Activated B cell treated with CpG ODN at 0.5 μM for 24 hours (primary cell): Measurements from ENCODE around the gene HTR7. TPM values are rescaled to one million over a fixed set of nuclear protein-coding genes. Genes with fewer than 3 reads are reported as not detected.

Experiments
- ATAC-seq: fragments of 200-7000 bp; cut with Tn5 transposase; one replicate; pipeline ENCODE4 v1.10.0; 2021; ENCODE audit warnings: low read depth, mild to moderate bottlenecking, moderate library complexity
- CTCF ChIA-PET: fragments of 350-600 bp; sonication (Branson Sonifier 250); formaldehyde crosslinking; loops from one replicate; lab custom pipeline; 2021; ENCODE audit warnings: antibody characterized with exemption; lab: Charles Lee
- POLR2A ChIA-PET: fragments of 350-600 bp; sonication (Branson Sonifier 250); formaldehyde crosslinking; loops from one replicate; lab custom pipeline; 2021; ENCODE audit warnings: antibody characterized with exemption; lab: Charles Lee
- DNase-seq: peaks from one replicate; pipeline ENCODE4 v3.0.0; 2022
- H3K27ac Mint-ChIP-seq: one replicate; pipeline ENCODE4 v1.8.0; 2020; ENCODE audit warnings: mixed read lengths
- H3K27me3 Mint-ChIP-seq: one replicate; pipeline ENCODE4 v1.8.0; 2021; ENCODE audit warnings: mixed read lengths
- H3K36me3 Mint-ChIP-seq: one replicate; pipeline ENCODE4 v1.8.0; 2021; ENCODE audit warnings: low read depth, mixed read lengths
- H3K4me1 Mint-ChIP-seq: one replicate; pipeline ENCODE4 v1.8.0; 2021; ENCODE audit warnings: mixed read lengths
- H3K4me3 Mint-ChIP-seq: one replicate; pipeline ENCODE4 v1.8.0; 2020; ENCODE audit warnings: mild to moderate bottlenecking, mixed read lengths
- H3K9me3 Mint-ChIP-seq: one replicate; pipeline ENCODE4 v1.8.0; 2020; ENCODE audit warnings: mixed read lengths
- intact Hi-C: fragments of 100-400 bp; cut with micrococcal nuclease; formaldehyde crosslinking; loops from one replicate; pipeline ENCODE4 v1.15.1; 2024
- total RNA-seq: library from RNA; stranded (reverse); gene quantifications from 2 replicates; pipeline ENCODE4 v1.2.3, GENCODE V29; 2022
- TF ChIP-seq, protein P1 (sequence below): fragments of 200-600 bp; IDR thresholded peaks from one replicate; pipeline ENCODE4 v1.8.0; 2022; ENCODE audit warnings: antibody characterized with exemption, mild to moderate bottlenecking

HTR7 gene
- total RNA-seq, 1 donor from 2014 or later, result not detected

DNA sequence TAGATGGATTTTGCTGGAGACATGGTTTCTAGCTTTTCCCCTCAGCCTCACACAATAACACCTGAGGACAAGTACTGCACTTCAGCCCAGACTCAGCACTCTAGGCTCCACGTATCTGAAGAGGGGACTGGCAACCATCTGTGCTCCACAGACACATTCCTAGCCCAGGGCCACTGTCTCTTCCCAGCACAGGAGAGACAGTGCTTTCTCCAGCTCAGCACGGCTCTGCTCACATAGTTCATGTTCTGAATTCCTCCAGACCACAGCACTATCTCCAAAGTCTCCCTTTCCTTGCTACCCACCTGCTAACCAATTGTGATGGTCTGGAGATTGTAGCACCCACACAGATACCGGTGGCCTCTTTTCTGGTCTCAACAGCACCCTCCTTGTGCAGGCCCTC is 114.5 kb downstream of the HTR7 start:
- POLR2A ChIA-PET, result no interaction called here
- CTCF ChIA-PET, result no interaction called here
- ATAC-seq (no peak), DNase-seq (no peak)
- H3K27ac Mint-ChIP-seq, result no peak overlapping the region
- no peaks in the 10 kb centered on the region for H3K9me3 Mint-ChIP-seq
- peaks cover 17% of the 10 kb centered on the region for H3K27me3 Mint-ChIP-seq
- TF ChIP-seq, protein P1, sequence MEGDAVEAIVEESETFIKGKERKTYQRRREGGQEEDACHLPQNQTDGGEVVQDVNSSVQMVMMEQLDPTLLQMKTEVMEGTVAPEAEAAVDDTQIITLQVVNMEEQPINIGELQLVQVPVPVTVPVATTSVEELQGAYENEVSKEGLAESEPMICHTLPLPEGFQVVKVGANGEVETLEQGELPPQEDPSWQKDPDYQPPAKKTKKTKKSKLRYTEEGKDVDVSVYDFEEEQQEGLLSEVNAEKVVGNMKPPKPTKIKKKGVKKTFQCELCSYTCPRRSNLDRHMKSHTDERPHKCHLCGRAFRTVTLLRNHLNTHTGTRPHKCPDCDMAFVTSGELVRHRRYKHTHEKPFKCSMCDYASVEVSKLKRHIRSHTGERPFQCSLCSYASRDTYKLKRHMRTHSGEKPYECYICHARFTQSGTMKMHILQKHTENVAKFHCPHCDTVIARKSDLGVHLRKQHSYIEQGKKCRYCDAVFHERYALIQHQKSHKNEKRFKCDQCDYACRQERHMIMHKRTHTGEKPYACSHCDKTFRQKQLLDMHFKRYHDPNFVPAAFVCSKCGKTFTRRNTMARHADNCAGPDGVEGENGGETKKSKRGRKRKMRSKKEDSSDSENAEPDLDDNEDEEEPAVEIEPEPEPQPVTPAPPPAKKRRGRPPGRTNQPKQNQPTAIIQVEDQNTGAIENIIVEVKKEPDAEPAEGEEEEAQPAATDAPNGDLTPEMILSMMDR, result no peak
- intact Hi-C loops, result no loop called here
- no peaks in the 10 kb centered on the region for H3K4me1 Mint-ChIP-seq
- H3K36me3 Mint-ChIP-seq, result no peaks in the 10 kb centered on the region
- H3K4me3 Mint-ChIP-seq, result no peak overlapping the region

- TF ChIP-seq, protein P1, result no peak
- no peak overlapping the region for H3K4me3 Mint-ChIP-seq
- CTCF ChIA-PET, result no interaction called here
- intact Hi-C loops, result no loop called here
- no peaks in the 10 kb centered on the region for H3K36me3 Mint-ChIP-seq
- POLR2A ChIA-PET, result no interaction called here
- H3K9me3 Mint-ChIP-seq, result no peaks in the 10 kb centered on the region
- peaks cover 12% of the 10 kb centered on the region for H3K27me3 Mint-ChIP-seq
- no peaks in the 10 kb centered on the region for H3K4me1 Mint-ChIP-seq
- DNase-seq (no peak), ATAC-seq (no peak)
- H3K27ac Mint-ChIP-seq, result no peak overlapping the region
Measured at GRCh38 chr10:90741926-90742565, 115.8 kb downstream of the HTR7 start.

GRCh38 chr10:90740265-90740664 is 117.6 kb downstream of the HTR7 start:
- Mint-ChIP-seq H3K9me3 (no peaks in the 10 kb centered on the region), H3K27ac (no peak overlapping the region), H3K4me3 (no peak overlapping the region), H3K4me1 (no peaks in the 10 kb centered on the region), H3K36me3 (no peaks in the 10 kb centered on the region), H3K27me3 (peaks cover 6% of the 10 kb centered on the region)
- POLR2A ChIA-PET, result no interaction called here
- no peak for ATAC-seq
- CTCF ChIA-PET, result no interaction called here
- no peak for DNase-seq
- TF ChIP-seq, protein P1, result no peak
- intact Hi-C loops, result no loop called here

- ChIA-PET CTCF (interaction anchor here (0.7 kb wide), 1 partner anchor 12 kb away, joined by 3 read pairs; no protein-coding TSS in a partner anchor), POLR2A (no interaction called here)
- Mint-ChIP-seq H3K27ac (no peak overlapping the region), H3K36me3 (no peaks in the 10 kb centered on the region), H3K9me3 (no peaks in the 10 kb centered on the region), H3K4me1 (no peaks in the 10 kb centered on the region), H3K4me3 (no peak overlapping the region), H3K27me3 (peaks cover 6% of the 10 kb centered on the region)
- TF ChIP-seq, protein P1, result no peak
- DNase-seq (no peak), ATAC-seq (no peak)
- intact Hi-C loops, result no loop called here
Measured at GRCh38 chr10:90738885-90739284, 119.0 kb downstream of the HTR7 start.

GRCh38 chr10:90734415-90734814 is 123.4 kb downstream of the HTR7 start:
- POLR2A ChIA-PET, result no interaction called here
- ATAC-seq (no peak), DNase-seq (no peak)
- Mint-ChIP-seq H3K27ac (no peak overlapping the region), H3K4me1 (no peaks in the 10 kb centered on the region), H3K9me3 (no peaks in the 10 kb centered on the region), H3K36me3 (no peaks in the 10 kb centered on the region), H3K4me3 (no peak overlapping the region), H3K27me3 (peaks cover 4% of the 10 kb centered on the region)
- intact Hi-C loops, result no loop called here
- CTCF ChIA-PET, result no interaction called here
- TF ChIP-seq, protein P1, result no peak
